DMS153 treated with DMSO at 0.1 percent for 48 hours (cell line): ENCODE results near the gene DNAJC5.
"Not testable (repeated sequence)": the region's sequence is repeated elsewhere in the genome, so short reads cannot be mapped to it uniquely, and the experiment has no call there.

Experiments used
- DNase-seq: peaks from one replicate; lab custom pipeline; 2025; ENCODE audit not compliant: unreplicated experiment; lab: John Stamatoyannopoulos, UW

DNAJC5 gene

DNA sequence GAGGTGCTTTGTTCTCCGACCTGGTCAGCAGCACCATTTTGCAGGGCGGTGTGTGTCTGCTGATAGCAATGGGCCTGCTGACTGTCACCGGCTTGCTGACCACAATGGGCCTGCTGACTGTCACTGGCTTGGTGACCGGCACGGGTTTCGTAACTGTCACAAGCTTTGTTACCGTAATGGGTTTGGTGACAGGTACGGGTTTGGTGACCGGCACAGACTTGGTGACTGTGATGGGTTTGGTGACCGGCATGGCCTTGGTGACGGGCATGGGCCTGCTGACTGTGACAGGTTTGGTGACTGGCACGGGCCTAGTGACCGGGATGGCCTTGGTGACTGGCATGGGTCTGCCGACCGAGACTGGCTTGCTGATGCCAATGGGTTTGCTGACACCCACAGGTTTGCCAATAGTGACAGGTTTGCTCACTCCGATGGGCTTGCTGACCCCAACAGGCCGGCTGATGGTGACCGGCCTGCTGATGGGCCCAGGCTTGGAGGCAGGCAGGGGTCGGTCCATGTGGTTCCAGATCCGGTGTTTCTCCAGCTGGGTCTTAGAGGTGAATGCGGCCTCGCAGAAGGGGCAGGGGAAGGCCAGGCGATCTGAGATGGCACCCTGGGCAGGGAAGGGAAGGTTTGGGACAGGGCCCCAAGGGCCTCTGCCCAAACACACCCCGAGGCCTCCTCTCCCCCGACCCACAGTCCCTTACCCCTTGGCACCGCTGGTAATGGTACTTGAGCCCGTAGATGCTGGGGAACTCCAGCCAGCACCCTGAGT is 71.4 kb downstream of the DNAJC5 start:
- no peak for DNase-seq

DNA sequence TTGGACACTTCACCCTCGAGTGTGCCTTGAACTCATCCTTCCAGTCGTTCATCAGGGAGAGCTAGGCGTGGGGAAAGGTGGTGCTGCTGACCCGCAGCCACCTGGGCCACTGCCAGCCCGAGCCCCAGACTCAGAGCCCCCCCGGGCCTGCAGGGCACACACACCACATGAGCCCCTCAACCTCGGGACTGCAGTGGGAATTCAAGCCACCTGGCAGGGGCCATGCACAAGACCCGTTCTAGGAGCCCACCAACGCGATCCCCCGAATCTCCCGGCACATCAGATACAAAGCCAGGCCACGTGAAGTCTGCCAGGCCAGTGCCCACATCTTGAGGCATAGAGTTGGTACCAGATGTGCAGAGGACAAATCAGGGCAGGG is 72.0 kb downstream of the DNAJC5 start:
- DNase-seq = no peak

DNA sequence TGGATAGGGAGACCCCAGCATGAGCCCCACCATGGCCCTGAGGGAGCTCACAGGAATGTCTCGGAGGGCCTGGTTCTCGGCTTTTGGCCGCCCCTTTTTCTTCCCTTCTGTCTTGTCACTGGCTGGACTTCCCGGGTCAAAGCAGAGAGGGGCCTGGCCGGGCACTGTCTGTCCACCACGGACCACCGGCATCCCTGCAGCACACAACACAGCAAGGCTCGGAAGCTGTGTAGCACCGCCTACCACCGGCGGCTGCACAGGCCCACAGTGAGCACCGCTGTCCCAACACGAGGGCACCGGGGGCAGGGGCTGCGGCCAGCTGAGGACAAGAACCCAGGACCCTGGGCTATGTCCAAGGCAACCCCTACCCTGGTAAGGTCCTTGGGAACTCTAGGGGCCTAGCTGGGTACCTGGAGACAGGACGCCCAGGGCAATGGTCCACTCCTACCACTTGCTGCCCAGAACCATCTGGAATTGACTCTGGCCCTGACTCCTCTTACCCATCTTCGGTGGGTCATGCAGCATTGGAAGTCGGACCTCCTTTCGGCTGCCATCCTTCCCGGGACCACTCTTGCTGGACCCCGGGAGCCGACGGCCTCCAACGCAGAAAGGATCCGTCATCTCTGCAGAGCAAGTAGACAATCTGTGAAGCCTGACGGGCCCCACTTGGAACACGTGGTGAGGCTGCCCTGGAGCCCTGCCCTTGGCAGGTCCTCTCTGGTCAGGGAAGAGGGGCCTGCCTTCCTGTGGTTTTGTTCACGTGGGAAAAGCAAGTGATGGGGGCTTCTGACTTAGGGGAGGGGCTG is 72.6 kb downstream of the DNAJC5 start:
- DNase-seq = no peak

DNA sequence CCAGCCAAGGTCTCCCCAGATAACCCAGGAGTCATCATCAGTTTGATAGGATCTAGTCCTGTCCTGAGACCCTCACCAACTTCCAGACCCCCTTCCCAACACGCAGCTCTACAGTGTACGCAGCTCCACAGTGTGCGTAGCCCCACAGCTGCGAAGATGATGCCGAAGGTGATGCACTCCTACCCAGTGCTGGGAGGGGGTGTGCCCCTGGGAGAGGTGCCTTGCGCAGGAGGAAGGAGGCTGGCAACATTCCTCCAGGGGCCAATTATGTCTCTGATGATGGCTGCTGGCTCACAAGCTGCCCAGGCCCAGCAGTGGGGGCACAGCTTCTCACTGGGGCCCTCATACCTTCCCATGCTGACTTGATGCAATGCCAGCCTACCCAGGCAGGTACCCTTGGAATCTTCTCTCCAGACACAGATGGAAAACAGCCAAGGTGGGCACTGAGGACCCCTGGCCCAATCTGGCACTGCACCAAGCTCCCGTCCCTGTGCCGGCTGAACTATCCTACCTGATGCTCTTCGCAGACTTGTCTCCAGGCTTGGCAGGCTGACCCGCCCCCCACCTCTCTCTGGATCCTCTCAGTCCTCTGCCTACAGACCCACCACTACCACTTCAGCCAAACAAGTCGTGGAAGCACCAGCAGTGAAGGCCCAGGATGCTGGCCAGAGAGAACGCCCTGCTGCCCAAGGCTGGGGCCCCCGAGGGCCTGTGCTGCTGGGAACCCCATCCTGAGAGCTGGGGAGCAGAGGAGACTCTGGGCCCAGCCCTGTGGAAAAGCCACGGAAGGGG is 73.4 kb downstream of the DNAJC5 start:
- DNase-seq = no peak

DNA sequence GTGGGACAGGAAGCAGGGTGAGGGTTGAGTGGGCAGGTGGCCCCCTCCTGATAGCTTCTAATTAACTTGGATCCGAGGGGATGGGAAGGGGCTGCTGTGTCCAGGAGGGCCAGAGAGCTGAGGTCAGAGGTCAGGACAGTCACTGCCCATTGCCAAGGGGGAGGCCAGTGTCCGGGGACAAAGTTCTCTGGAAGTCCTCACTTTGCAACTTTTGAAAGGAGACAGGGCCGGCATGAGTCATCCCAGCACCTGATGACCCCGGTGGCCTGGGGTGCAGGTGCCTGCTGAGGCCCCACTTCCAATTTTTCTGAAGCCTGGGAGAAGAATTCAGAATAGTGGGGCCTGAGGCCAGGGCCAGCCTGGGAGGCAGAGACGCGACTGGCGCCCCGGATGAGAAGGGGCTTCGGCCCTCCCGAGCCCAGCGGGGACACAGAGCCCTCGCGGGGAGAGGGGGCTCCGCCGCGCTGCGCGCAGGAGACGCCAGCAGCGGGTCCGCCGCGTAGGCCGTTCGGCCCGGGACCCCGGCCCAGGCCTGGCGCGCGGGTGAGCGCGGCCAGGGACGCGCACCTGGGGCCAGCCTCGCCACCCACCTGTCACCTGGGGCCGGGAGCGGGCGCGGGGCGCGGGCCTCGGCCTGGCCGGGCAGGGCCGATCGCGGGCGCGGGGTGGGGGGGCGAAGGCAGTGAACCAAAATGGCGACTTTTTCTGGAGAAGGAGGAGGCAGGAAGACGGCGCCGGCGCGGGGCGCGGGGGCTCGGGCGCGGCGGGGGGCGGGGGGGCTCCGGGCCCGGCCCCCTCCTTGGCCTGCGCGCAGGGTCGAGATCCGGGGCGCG is 74.2 kb downstream of the DNAJC5 start:
- DNase-seq = no peak

DNA sequence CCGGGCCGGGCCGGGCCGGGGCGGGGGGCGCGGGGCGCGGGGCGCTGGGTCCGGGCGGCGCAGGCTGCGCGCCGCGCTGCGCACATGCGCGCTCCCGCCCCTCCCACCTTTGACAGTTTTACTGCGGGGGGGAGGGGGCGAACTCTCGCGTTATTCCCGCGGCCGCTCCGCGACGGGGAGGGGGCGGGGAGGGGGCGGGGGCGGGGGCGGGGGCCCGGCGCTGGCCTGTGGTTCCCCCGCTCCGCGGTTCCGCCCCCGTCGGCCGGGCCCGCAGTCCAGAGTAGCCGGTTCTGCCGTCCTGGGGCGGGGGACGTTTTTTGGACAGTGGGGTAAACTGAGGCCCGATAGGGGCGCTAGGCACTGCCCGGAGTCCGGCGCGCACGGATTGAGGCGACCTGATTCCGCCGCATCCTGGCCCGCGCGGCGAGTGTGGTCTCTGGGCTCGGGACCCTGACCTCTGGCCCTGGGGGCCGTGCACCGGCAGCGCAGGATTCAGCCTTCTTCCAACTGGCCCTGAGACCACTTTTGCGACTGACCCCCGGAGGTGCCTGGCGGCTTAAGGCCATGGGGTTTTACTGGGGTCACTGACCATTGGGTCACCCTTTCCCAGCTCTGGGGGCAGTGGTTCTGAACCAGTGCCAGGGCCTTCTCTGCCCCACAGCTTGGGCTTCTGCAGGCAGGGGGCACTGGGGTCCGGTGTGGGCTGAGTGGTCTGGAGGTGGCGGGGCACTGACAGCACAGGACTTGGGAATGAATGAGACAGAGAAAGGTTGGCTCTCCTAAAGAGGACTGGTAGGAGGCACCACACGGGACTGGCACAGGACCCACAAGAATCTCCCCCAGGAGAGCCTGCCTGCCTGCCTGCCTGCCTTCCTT is 75.2 kb downstream of the DNAJC5 start, which contains the start of gene ZNF512B:
TSS of gene ZNF512B (minus strand) at position 93 of the 876 bp plus-strand sequence. CDS start 1,980 bp downstream, outside the sequence.
- DNase-seq = no peak

DNA sequence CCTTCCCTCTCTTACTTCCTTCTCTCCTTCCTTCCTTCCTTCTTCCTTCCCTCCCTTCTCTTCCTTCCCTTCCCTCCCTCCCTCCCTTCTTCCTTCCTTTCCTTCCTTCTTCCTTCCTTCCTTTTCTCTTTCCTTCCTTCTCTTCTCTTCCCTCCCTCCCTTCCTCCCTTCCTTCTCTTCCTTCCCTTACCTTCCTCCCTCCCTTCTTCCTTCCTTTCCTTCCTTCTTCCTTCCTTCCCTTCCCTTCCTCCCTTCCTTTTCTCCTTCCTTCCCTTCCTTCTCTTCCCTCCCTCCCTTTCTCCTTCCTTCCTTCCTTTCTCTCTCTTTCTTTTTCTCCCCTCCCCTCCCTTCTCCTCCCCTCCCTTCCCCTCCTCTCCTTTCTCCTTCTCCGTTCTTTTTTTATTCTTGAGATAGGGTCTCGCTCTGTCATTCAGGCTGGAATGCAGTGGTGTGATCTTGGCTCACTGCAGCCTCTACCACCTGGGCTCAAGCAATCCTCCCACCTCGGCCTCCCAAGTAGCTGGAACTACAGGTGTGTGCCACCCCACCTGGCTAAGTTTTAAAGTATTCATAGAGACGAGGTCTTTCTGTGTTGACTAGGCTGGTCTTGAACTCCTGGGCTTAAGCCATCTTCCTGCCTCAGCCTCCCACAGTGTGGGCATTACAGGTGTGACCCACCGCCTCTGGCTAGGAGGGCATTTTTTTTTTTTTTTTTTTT is 75.9 kb downstream of the DNAJC5 start:
- DNase-seq = no peak

DNA sequence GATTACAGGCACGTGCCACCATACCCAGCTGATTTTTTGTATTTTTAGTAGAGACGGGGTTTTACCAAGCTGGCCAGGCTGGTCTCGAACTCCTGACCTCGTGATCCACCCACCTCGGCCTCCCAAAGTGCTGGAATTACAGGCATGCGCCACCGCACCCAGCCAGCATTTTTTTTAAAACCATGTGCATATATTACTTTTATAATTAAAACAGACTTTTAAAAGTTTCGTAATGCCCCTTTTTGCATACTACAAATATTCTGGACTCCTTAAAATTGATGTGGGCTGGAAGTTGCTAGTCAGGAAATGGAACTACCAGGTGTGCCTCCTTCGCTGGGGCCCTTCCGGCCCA is 77.0 kb downstream of the DNAJC5 start:
- not testable (repeated sequence) for DNase-seq

DNA sequence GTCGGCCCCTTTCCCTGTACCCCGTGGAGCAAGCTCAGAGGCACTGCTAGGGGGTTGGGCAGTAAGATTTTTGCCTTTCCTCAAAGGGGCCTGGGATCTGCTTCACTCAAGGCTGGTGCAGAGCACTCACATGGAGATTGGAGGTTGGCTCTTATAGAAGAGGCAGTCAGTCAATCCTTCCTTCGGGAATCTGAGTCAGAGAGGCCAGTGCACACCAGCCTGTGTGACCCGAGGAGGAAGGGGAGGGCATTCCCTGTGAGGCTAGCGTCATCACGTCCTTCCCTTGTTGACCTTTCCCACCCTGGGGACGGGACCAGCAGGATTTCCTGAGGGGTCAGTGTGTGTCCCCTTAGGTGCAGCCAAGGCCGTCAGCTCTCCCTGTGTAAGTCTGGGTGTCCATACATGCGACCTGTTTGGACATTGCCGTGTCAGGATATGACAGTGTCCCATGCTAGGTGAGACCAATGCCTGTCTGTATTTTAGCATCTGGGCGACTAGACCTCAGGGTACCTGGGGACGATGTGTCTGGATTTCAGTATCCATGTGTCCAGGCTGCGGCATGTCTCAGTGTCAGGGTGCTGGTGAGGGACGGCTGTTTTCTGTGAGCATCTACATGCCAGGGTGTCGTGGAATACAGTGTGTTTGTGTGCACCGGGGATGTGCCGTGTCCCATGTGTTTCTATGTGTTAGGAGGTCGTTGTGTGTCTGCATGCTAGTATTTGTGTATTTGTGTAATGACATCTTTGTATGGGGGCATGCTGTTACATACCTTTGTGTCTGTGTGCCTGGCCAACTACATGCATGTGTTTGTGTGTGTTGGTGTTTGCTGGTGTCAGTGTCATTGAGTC is 77.6 kb downstream of the DNAJC5 start:
- no peak for DNase-seq

DNA sequence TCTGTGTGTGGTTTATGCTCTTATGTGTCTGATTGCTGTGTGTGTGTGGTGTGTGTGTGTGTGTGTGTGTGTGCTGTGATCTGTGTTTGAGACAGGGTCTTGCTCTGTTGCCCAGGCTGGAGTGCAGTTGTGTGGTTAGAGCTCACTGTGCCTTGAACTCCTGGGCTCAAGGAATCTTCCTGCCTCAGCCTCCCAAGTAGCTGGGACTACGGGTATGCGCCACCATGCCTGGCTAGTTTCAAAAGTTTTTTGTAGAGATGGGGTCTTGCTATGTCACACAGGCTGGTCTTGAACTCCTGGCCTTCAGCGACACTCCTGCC is 78.2 kb downstream of the DNAJC5 start:
- DNase-seq = no peak

DNA sequence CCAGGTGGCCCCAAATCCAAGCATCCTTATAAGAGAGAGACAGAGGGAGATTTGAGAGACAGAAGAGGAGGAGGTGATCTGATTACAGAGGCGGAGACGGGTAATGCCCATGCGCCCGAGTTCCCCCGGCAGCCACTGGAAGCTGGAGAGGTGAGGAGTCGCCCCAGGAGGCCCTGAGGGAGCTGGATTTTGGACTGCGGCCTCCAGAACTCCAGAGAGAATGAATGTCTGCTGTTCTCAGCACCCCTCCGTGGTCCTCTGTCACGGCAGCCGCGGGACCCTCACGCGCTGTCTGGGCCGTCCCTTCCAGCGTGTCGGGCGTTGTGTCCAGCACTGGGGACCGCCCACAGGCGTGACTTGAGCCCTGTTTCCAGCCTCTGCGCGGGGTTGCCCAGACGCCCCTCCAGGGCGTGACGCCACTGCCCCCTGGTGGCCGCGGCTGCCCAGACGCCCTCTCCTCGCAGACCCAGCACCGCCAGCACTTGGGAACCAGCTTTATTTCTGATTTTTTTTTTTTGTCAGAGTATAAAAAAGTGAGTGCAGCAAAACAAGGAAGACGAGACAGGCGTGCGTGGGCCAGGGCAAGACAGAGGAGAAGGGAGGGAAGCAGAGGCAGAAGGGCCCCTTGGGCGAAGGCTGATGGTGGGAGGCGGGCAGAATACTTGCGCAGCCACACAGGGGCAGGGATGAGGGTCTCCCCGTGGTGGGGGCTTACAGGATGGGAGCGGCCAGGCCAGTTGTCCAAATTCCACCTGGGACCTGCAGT is 78.9 kb downstream of the DNAJC5 start:
- peak; percentile 51 for DNase-seq

DNA sequence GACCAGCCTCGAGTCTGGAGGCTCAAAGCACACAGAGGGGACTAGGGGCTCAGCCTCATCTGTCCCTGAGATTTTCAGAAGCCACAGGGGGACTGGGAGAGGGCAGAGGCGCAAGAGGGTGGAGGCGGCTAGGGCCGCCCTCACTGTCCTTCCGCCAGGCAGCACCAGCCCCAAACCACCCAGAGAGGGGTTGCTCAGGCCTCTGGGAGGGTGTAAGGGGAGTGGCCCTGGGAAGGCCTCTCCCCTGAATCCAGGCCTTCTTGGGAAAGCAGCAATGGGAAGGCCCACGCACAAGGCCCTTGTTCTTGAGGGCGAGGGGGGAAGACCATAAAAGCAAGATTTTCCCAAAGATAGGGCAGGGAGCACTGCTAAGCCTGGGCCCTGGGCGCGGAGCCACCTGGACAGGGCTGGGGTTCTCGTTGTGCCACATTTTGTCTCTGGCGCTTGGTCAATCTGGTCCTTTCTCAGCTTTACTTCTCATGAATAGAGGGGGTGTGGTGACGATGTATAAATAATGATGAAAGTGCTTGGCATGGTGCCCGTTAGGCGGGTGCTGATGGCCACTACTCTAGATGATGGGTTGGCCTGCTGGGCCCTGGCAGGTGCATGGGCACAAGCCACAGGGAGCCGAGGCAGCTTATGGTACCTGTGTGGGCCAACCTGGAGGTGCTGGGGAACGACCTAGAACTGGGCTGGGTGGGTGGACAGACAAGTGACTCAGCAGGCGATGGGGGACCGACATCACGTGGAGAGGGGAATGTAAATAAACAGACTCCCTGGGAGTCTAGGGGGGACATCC is 79.7 kb downstream of the DNAJC5 start:
- peak; percentile 86 for DNase-seq

DNA sequence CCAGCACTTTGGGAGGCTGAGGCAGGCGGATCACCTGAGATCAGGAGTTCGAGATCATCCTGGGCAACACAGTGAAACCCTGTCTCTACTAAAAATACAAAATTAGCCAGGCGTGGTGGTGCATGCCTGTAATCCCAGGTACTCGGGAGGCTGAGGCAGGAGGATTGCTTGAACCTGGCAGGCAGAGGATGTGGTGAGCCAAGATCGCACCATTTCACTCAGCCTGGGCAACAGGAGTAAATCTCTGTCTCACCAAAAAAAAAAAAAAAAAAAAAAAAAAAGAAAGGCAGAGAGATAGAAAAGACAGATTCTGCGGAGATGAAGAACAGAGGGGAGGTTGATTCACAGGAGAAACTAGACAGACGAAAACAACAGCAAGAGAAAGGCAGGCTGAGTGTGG is 81.6 kb downstream of the DNAJC5 start:
- not testable (repeated sequence) for DNase-seq

DNA sequence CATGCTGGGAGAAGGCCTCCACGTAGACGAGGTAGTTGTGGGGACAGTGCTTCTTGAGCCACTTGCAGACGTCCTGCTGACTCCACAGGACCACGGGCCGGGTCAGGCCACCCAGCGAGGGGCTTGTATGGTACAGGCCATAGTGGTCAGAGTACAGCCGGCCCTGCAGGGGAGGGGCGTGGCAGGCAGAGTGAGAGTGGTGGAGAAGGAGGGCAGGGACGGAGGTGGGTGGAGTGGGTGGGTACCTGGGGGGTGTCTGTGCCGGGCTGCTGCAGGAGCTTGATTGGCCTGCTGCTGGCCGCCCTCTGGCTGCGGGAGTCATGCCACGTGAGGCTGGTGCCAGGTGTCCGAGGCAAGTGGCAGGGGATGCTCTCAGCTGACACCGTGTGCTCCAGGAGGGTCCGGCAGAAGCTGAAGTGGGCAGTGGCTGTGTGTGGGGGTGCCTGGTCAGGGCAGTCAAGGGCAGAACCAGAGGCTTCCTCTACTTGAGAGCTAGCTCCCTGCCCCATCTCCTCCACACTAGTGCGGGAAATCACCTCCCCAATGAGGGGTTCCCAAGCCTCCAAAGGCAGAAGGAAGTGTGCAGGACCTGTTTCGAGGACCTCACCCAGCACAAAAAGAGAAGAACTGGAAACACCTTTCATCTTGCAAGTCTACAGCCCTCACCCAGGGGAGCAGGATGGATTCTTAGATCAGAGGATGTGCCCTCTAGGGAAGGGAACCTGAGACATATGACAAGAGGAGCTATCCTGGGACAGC is 82.2 kb downstream of the DNAJC5 start:
- DNase-seq = no peak

DNA sequence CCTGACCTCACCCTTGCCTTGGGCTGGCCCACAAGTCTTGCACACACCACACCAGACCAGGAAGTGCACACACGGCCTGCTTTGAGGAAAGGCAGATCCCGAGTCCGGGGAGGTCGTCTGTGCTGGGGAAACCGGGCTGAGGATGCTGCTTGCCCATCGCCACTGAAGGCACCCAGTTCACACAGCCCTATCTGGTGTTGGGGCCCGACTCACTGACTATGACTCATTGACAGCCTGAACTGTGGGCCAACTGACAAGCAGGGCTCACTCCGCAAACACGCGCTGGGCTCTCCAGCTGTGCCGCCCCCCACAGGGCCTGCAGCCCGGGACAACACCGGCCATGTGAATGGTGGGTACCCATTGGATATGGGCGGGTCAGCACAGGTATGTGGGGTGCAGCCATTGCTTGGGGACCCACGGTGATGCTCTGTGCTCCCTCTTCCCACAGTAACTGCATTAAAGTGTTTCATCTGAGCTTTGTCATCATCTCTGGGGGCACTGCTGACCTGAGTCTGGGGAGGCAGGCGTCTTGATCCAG is 82.9 kb downstream of the DNAJC5 start:
- no peak for DNase-seq
